HG03469 (cell line): Measurements from ENCODE around the gene ASCL1.

Experiments used
- ATAC-seq: cut with Tn5 transposase; IDR thresholded peaks from one replicate; pipeline ENCODE4 v1.9.1; 2021; ENCODE audit warnings: mild to moderate bottlenecking, moderate library complexity, moderate number of reproducible peaks; ENCODE audit not compliant: unreplicated experiment

ASCL1 gene

DNA sequence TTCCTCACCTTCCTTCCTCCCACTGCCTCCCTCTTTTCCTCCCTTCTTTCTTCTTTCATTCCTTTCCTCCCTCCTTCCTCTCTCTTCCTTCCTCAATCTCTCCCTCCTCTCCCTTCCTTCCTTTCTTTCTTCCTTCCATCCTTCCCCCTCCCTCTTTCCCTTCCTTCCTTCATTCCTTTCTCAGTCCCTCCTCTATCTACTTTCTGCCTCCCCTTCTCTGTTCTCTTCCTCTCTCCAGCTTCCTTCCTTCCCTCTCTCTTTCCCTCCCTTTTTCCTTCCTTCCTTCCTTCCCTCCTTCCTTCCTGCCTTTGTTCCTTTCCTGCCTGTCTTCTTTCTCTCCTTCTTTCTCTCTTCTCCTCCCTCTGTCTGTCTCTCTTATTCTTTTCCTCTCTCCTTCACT lies 16.1 kb downstream of the ASCL1 start:
- no peak for ATAC-seq

- ATAC-seq, result no peak
These were observed 19.3 kb downstream of the ASCL1 start for GRCh38 chr12:102976609-102977280.

- no peak for ATAC-seq
These were observed 20.7 kb downstream of the ASCL1 start for GRCh38 chr12:102977945-102978706.

- no peak for ATAC-seq
These were observed 22.9 kb downstream of the ASCL1 start for GRCh38 chr12:102980350-102980749.

DNA sequence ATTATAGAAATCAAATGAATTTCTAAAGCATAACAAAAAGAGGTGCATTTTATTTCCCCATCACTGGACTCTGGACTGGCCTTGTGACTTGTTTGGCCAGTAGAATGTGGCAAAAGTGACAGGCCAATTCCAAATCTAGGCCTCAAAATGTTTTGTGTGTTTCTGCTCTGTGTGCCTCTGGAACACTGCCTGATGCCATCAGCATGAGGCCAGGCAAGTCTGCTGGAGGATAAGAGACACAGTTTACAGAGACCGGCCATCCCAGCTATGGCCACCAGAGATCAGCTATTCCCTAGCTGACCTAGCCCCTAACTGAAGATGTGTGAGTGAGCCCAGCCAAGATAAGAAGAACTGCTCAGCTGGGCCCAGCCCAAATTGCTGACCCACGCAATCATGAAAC lies 32.9 kb downstream of the ASCL1 start:
- no peak for ATAC-seq

DNA sequence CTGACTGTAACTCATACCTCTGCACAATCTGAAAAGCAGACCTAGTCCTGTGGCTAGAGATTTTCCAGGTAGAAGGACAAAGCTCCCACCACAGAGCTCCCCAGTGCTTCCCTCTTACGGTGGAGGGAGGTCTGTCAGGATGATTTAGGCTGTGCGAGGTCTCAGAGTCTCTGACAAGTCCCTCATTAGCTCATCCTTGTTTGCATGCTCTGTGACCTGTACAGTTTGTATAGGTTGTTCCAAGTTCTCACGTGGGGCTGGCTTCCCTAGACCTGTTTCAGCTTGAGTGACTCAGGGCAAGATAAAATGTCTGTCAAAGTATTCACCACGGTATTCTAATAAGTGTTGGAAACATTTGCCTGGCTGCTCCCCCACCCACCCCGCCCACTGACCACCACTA lies 34.8 kb downstream of the ASCL1 start:
- no peak for ATAC-seq

- no peak for ATAC-seq
These were observed 35.2 kb downstream of the ASCL1 start for GRCh38 chr12:102992720-102993119.

- no peak for ATAC-seq
These were observed 36.1 kb downstream of the ASCL1 start for GRCh38 chr12:102993537-102993936.

- no peak for ATAC-seq
These were observed 37.9 kb downstream of the ASCL1 start for GRCh38 chr12:102995372-102995771.
